GM12878 (cell line): ENCODE measurements around the gene CTXND2. TPM values are rescaled to one million over a fixed set of nuclear protein-coding genes. Genes with fewer than 3 reads are reported as not detected.

Source experiments
- ATAC-seq: fragments of 200-7000 bp; cut with Tn5 transposase; 3 replicates; pipeline ENCODE4 v1.9.1; 2020; ENCODE audit warnings: mild to moderate bottlenecking, moderate library complexity
- BruUV-seq: library from RNA; stranded (reverse); fragments of 400-500 nt; replicated peaks from 2 replicates; lab custom pipeline; 2021; lab: Mats Ljungman, UMichigan
- CTCF ChIA-PET: fragments of 300-600 bp; sonication (Branson Sonifier 250); formaldehyde crosslinking; extraction: SDS; loops from one replicate; lab custom pipeline; 2021; ENCODE audit warnings: inconsistent platforms; lab: Yijun Ruan, JAX
- POLR2A ChIA-PET: fragments of 350-600 bp; formaldehyde crosslinking; extraction: SDS; loops from one replicate; lab custom pipeline; 2021; ENCODE audit warnings: inconsistent platforms; lab: Charles Lee
- RAD21 ChIA-PET: fragments of 300-600 bp; sonication (Branson Sonifier 250); formaldehyde crosslinking; loops from one replicate; lab custom pipeline; 2023; ENCODE audit warnings: antibody characterized with exemption; ENCODE audit not compliant: unreplicated experiment; lab: Charles Lee
- SMC1A ChIA-PET: fragments of 300-600 bp; sonication (Branson Sonifier 250); formaldehyde crosslinking; loops from one replicate; lab custom pipeline; 2023; ENCODE audit not compliant: unreplicated experiment, uncharacterized antibody; lab: Charles Lee
- DNase-seq: peaks from one replicate; pipeline ENCODE4 v3.0.0-alpha.2; 2011; ENCODE audit warnings: low read depth, low spot score
- FAIRE-seq: peaks from 3 replicates; lab custom pipeline; 2011; peaks lifted over from hg19 to GRCh38; lab: Jason Lieb, UNC
- H2AFZ ChIP-seq: 2 replicates; pipeline ENCODE4 v1.6.0; 2011; ENCODE audit warnings: low read depth, low read length, control low read depth; ENCODE audit not compliant: control insufficient read depth
- H3K27ac ChIP-seq: 2 replicates; pipeline ENCODE4 v1.5.1; 2011; ENCODE audit warnings: control low read depth; ENCODE audit not compliant: control insufficient read depth, insufficient read depth
- H3K27me3 ChIP-seq, 2 experiments: replicated peaks in 1 of 2; 2 replicates each; pipeline versions ENCODE4 v1.6.0 to v1.6.1; 2011; ENCODE audit warnings: low read length in 1 of 2; ENCODE audit not compliant: control insufficient read depth in 2 of 2, insufficient read depth in 2 of 2
- H3K36me3 ChIP-seq, 2 experiments: 2 replicates each; pipeline ENCODE4 v1.5.1; 2011; ENCODE audit warnings: low read length in 1 of 2; ENCODE audit not compliant: control insufficient read depth in 2 of 2, insufficient read depth in 2 of 2
- H3K4me1 ChIP-seq: 2 replicates; pipeline ENCODE4 v1.6.1; 2011; ENCODE audit warnings: mild to moderate bottlenecking, low read length, moderate library complexity, mixed read lengths; ENCODE audit not compliant: control insufficient read depth, insufficient read depth
- H3K4me2 ChIP-seq: 2 replicates; pipeline ENCODE4 v1.6.0; 2011; ENCODE audit warnings: control low read depth; ENCODE audit not compliant: control insufficient read depth, insufficient read depth
- H3K4me3 ChIP-seq: fragments of 200-600 bp; sonication (generic); 2 replicates; pipeline ENCODE4 v1.5.1; 2016
- H3K79me2 ChIP-seq: 2 replicates; pipeline ENCODE4 v1.6.0; 2011; ENCODE audit warnings: low read length; ENCODE audit not compliant: control insufficient read depth, insufficient read depth
- H3K9ac ChIP-seq: 2 replicates; pipeline ENCODE4 v1.8.0; 2011; ENCODE audit warnings: low read length, control low read depth, mixed read lengths; ENCODE audit not compliant: control insufficient read depth, insufficient read depth
- H3K9me3 ChIP-seq: replicated peaks from 3 replicates; pipeline ENCODE4 v1.5.1; 2011; ENCODE audit warnings: mild to moderate bottlenecking, low read length; ENCODE audit not compliant: control insufficient read depth, insufficient read depth
- H4K20me1 ChIP-seq: 2 replicates; pipeline ENCODE4 v1.6.0; 2011; ENCODE audit not compliant: control insufficient read depth, insufficient read depth
- BCLAF1 ChIP-seq: fragments of 450-650 bp; IDR thresholded peaks from 2 replicates; pipeline ENCODE4 v1.6.1; 2017; ENCODE audit warnings: antibody characterized with exemption, mild to moderate bottlenecking, moderate library complexity
- KAT2A ChIP-seq: conservative IDR thresholded peaks from 2 replicates; pipeline ENCODE4 v1.6.1; 2011; ENCODE audit warnings: low read depth, low read length; ENCODE audit not compliant: control insufficient read depth
- MEF2B ChIP-seq: fragments of 450-650 bp; IDR thresholded peaks from 2 replicates; pipeline ENCODE4 v1.6.1; 2018; ENCODE audit warnings: mild to moderate bottlenecking, moderate library complexity; ENCODE audit not compliant: partially characterized antibody, poor library complexity, severe bottlenecking
- MLLT1 ChIP-seq: fragments of 450-650 bp; IDR thresholded peaks from 2 replicates; pipeline ENCODE4 v1.6.1; 2016; ENCODE audit warnings: mild to moderate bottlenecking
- MXI1 ChIP-seq: fragments of 150-350 bp; IDR thresholded peaks from 2 replicates; pipeline ENCODE4 v1.6.1; 2011; ENCODE audit warnings: low read depth, mild to moderate bottlenecking, inconsistent platforms, low read length, improper control_type of control experiment
- NBN ChIP-seq: fragments of 450-650 bp; IDR thresholded peaks from 2 replicates; pipeline ENCODE4 v1.6.1; 2016
- RAD51 ChIP-seq: fragments of 450-650 bp; IDR thresholded peaks from 2 replicates; pipeline ENCODE4 v1.6.1; 2016; ENCODE audit warnings: moderate library complexity, mild to moderate bottlenecking, inconsistent platforms
- SKIL ChIP-seq: fragments of 450-650 bp; IDR thresholded peaks from 2 replicates; pipeline ENCODE4 v1.6.1; 2017; ENCODE audit warnings: mild to moderate bottlenecking, low read depth, inconsistent platforms; ENCODE audit not compliant: poor library complexity, severe bottlenecking
- TCF3 ChIP-seq: IDR thresholded peaks from 2 replicates; pipeline ENCODE4 v1.6.1; 2012; ENCODE audit warnings: low read depth, mild to moderate bottlenecking, low read length, borderline replicate concordance; ENCODE audit not compliant: insufficient read depth
- TCF7 ChIP-seq: IDR thresholded peaks from 2 replicates; pipeline ENCODE4 v1.6.1; 2014; ENCODE audit warnings: antibody characterized with exemption, borderline replicate concordance
- ZNF24 ChIP-seq: fragments of 450-650 bp; IDR thresholded peaks from 2 replicates; pipeline ENCODE4 v1.6.1; 2017; ENCODE audit warnings: antibody characterized with exemption, mild to moderate bottlenecking
- WGBS: methylation state at CpG from one replicate; pipeline ENCODE4 v1.1.6; 2016; ENCODE audit warnings: low lambda C conversion rate; ENCODE audit not compliant: insufficient replicate concordance, insufficient coverage; ENCODE audit errors: missing lambda C conversion rate; 5-methylcytosine and 5-hydroxymethylcytosine counted together
- in situ Hi-C: fragments of 300-500 bp; cut with MboI; formaldehyde crosslinking; loops from 9 replicates; pipeline ENCODE4 v1.14.3; 2018; ENCODE audit warnings: mixed read lengths
- intact Hi-C: fragments of 100-400 bp; cut with micrococcal nuclease; formaldehyde crosslinking; loops from one replicate; pipeline ENCODE4 v1.14.2; 2022; ENCODE audit not compliant: unreplicated experiment
- polyA plus RNA-seq, 11 experiments: library from polyadenylated mRNA; depleted of rRNA in 4 of 11; unstranded in 6 of 11; stranded (reverse) in 5 of 11; fragments of >200 nt; fragmentation: Nextera tagmentation in 4 of 11; fragmentation: Illumina TruSeq in 1 of 11; extraction: Ambion mirVana in 4 of 11; extraction: Trizol in 1 of 11; gene quantifications; 1 replicate in 1 of 11; 2 replicates in 10 of 11; pipeline versions ENCODE4 v1.2.1 to v1.2.3, GENCODE V29; 2011 to 2016; ENCODE audit warnings: inconsistent platforms in 2 of 11, missing spikeins in 2 of 11, low read depth in 1 of 11
- total RNA-seq, 4 experiments: library from RNA; depleted of rRNA in 3 of 4; stranded (reverse); fragments of >200 nt in 3 of 4; fragmentation: Illumina TruSeq in 1 of 4; extraction: Trizol in 1 of 4; gene quantifications; 2 replicates each; pipeline versions ENCODE4 v1.2.1 to v1.2.3, GENCODE V29; 2013 to 2021

Gene CTXND2
- total and polyA plus RNA-seq, 10 of the 15 experiments (the other 5 are each of a cell fraction or from before 2014, with no cell fraction given): not detected

GRCh38 chr1:150902751-150903150, 15.8 kb downstream of the CTXND2 start:
- no peaks in the 10 kb centered on the region for H3K4me1 ChIP-seq
- no peak overlapping the region for H3K4me3 ChIP-seq
- H3K27me3 ChIP-seq: no peaks in the 10 kb centered on the region
- H2AFZ ChIP-seq: no peak overlapping the region
- in situ Hi-C loops: no loop called here
- no peak overlapping the region for H3K9ac ChIP-seq
- intact Hi-C loops: no loop called here
- H3K4me2 ChIP-seq: no peak overlapping the region
- POLR2A ChIA-PET: no interaction called here
- no peak for DNase-seq
- H3K36me3 ChIP-seq: no peaks in the 10 kb centered on the region
- WGBS: 95% methylated on average over 1 of the region's 1 CpG
- CTCF ChIA-PET: interaction anchor here (1.3 kb wide), 1 partner anchor 98 kb away, joined by 3 read pairs; no protein-coding TSS in a partner anchor
- no peak for FAIRE-seq
- H3K9me3 ChIP-seq: no peaks in the 10 kb centered on the region; the same call in 2 of the 3 replicates
- SMC1A ChIA-PET: no interaction called here
- RAD21 ChIA-PET: interaction anchor here (0.5 kb wide), 1 partner anchor 217 kb away, joined by 3 read pairs; no protein-coding TSS in a partner anchor
- no TSS peak for BruUV-seq
- no peak for TF ChIP-seq TCF7
- TF ChIP-seq SKIL: no peak
- no peak for TF ChIP-seq KAT2A
- no peak for TF ChIP-seq RAD51
- no peak for ATAC-seq
- H4K20me1 ChIP-seq: no peaks in the 10 kb centered on the region
- H3K79me2 ChIP-seq: no peaks in the 10 kb centered on the region
- no peak overlapping the region for H3K27ac ChIP-seq

- no peak overlapping the region for H3K9ac ChIP-seq
- no peak for FAIRE-seq
- 84% methylated on average over 6 of the region's 6 CpGs for WGBS
- RAD21 ChIA-PET: no interaction called here
- H3K4me3 ChIP-seq: no peak overlapping the region
- no peak overlapping the region for H2AFZ ChIP-seq
- H4K20me1 ChIP-seq: no peaks in the 10 kb centered on the region
- H3K9me3 ChIP-seq: peaks cover 2% of the 10 kb centered on the region; the same call in 2 of the 3 replicates
- POLR2A ChIA-PET: no interaction called here
- H3K36me3 ChIP-seq: no peaks in the 10 kb centered on the region
- in situ Hi-C loops (no loop called here), intact Hi-C loops (no loop called here)
- H3K4me1 ChIP-seq: no peaks in the 10 kb centered on the region
- no peak overlapping the region for H3K4me2 ChIP-seq
- DNase-seq: no peak
- no peak overlapping the region for H3K27ac ChIP-seq
- CTCF ChIA-PET: no interaction called here
- no peaks in the 10 kb centered on the region for H3K27me3 ChIP-seq
- no TSS peak for BruUV-seq
- ATAC-seq: no peak
- SMC1A ChIA-PET: interaction anchor here (1.0 kb wide), 1 partner anchor 18 kb away, joined by 3 read pairs; the partner anchor contains the start of gene CTXND2
- H3K79me2 ChIP-seq: no peaks in the 10 kb centered on the region
- no peak for TF ChIP-seq BCLAF1
- no peak for TF ChIP-seq ZNF24
- no peak for TF ChIP-seq MEF2B
- TF ChIP-seq MXI1: no peak
- TF ChIP-seq TCF3: no peak
- no peak for TF ChIP-seq NBN
- no peak for TF ChIP-seq MLLT1
Observed at GRCh38 chr1:150905301-150905700, 18.4 kb downstream of the CTXND2 start.
